GM18517 (cell line): ENCODE measurements around the gene TRAPPC5.
"Not testable (repeated sequence)": the region's sequence is repeated elsewhere in the genome, so short reads cannot be mapped to it uniquely, and the experiment has no call there.

Source experiments
- ATAC-seq: cut with Tn5 transposase; IDR thresholded peaks from one replicate; pipeline ENCODE4 v1.9.1; 2021; ENCODE audit warnings: mild to moderate bottlenecking, moderate library complexity; ENCODE audit not compliant: unreplicated experiment

Gene TRAPPC5

GRCh38 chr19:7680606-7681339 lies at the start of gene TRAPPC5:
TRAPPC5 (plus strand) TSS chr19:7680833; CDS start chr19:7682254, 1,421 bp downstream.
- no peak for ATAC-seq

DNA sequence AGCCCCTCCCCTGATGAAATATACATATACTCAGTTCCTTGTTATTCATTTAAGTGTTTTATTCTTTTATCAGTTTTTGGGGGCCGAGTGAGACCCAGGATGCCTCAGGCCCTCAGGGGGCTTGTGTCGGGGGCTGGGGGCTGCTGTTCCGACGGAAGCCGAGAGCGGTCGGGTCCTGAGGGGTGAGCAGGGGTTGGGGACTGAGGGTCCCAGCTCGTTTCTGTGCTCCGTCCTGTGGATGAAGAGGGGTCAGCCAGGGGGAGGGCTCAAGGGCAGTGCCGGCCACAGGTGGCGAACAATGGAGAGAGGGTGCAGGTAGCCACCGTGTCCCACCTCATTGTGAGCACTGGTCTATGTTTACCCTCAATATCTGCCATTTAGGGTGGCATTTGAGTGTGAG lies 49.1 kb upstream of the TRAPPC5 start:
- no peak for ATAC-seq

DNA sequence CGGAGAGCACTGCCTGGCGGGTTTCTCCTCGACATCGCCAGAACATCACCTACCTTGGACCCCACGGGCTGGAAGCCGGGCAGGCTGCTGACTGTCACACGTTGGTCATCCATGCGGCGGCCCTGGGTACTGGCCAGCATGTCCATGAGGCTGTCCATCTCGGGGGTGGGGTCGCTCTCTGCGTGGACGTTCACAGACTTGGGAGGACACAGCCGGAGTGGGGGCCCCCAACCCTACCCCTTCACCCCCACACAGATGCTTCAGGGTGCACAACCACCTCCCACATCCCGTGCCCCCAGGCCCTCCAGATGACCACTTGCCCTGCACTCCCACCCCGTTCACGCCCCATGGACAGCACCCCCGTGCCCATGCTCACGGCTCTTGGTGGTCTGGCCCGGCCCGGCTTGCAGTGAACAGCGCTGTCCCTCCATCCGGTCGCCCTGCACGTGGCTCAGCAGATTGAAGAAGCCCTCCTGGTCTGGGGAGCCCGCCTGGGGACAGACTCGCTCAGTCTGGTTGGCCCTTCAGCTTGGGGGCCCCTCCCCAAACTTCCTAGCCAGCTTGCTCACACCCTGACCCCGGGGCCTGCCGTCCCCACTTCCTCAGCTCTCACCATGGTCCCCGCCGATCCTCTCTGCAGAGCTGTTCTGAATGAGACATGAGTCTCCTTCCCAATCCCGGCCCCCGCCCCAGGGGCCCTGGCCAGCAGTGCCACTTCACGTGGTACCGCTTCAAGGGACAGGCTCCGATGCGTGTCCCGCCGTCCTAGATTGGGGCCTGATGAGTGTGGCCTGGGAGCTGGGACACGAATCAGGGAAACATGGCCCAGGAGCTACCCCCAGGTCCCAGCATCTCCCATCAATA lies 48.1 kb upstream of the TRAPPC5 start:
- ATAC-seq: no peak

DNA sequence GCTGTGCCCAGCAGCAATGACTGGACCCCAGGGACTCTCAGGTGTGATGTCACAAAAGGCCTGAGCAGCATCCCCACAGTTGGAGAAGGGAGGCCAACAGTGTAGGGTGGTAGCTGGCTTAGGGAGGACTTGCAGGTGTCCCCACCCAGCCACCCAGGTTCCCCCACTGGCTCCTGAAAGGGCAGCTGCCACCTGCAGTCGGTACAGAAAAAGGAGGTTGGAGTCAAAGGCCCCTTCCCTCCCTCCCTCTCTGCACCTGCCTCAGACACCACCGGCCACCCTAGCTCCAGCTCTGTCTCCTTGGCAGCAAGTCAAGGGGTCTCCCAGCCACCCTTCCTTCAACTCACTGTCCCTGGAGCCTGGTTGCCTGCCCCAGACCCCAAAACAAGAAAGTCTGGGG lies 46.9 kb upstream of the TRAPPC5 start, which contains the start of gene PCP2:
Gene PCP2, minus strand, starts transcription at position 22 of the 400 bp plus-strand sequence. CDS start 262 bp downstream, outside the sequence.
- no peak for ATAC-seq

- ATAC-seq: no peak
Measured at GRCh38 chr19:7635670-7636069, 45.0 kb upstream of the TRAPPC5 start.

- ATAC-seq: no peak
Measured at GRCh38 chr19:7636317-7636690, 44.3 kb upstream of the TRAPPC5 start.

DNA sequence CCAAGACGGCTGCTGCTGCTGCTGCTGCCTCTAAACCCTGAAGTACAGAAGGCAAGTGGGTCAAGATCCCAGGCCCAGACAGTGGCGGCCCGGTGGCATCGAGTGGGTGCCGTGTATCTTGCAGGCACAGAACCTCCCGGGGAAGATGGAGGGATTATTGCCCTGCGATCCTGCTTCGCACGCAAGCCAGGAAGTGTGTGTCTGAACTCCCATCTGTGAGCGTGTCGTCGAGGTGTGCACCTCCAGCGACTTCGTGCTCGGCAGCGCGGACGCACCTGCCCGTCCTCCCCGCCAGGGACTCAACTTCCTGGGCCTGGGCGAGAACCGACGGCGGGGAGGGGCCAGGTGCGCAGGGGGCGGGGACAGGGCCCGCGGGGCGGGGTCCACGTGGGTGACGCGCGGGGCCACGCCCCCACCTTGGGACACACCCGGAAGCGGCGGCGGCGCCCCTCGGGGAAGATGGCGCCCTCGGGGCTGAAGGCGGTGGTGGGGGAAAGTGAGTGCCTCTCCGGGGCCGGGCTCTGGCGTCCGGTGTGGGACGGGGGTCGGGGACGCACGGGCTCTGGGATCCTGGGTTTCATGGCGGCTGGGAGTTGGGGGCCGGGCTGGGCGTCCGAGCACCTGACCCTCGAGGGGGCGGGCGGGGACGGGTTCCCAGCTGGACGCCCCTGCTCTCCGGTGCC lies 43.8 kb upstream of the TRAPPC5 start, which contains the start of gene STXBP2:
Gene STXBP2, plus strand, starts transcription at position 420 of the 683 bp plus-strand sequence. Its CDS starts 40 bp downstream, at position 460.
- ATAC-seq: no peak

DNA sequence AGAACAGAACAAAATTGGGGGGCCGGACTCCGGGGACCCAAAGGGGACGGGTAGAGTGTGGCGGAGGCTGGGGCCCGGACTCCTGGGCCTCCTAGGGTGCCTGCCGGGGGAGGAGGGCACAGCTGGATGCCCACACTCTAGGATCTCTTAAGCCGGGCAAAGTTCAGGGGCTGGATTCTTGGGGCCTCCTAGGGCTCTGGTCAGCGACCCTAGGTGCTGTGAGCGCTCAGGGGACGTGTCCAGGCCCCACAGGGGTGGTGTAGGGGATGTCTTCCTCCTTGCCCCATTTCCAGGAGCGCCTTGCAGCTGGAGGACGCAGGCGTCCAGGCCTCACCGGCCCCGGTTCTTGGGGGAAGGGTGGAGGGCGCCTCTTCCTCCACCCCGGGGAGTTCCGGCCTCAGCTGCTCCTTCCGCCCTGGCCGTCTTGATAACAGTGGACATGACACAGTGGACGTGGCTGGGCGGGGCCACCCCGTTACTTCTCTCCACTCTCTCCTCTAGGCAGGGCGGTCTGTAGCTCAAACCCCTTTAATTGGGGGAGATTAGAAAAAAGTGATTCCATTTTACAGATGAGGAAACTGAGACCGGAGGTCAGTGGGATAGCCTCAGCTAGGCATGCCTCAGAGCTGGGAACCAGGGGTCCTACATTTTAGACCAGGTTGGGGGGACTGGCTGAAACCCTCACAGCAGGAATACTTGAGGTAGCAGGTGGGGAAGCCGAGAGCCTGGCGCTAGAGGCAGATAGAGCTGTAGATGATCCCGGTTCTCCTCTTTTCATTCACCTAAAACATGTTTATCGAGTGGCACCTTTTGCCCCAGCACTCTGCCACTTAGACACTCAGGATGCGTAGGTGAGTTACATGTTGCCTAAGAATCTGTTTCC lies 43.0 kb upstream of the TRAPPC5 start:
- ATAC-seq: no peak

GRCh38 chr19:7638802-7639465 lies 41.7 kb upstream of the TRAPPC5 start:
- no peak for ATAC-seq

DNA sequence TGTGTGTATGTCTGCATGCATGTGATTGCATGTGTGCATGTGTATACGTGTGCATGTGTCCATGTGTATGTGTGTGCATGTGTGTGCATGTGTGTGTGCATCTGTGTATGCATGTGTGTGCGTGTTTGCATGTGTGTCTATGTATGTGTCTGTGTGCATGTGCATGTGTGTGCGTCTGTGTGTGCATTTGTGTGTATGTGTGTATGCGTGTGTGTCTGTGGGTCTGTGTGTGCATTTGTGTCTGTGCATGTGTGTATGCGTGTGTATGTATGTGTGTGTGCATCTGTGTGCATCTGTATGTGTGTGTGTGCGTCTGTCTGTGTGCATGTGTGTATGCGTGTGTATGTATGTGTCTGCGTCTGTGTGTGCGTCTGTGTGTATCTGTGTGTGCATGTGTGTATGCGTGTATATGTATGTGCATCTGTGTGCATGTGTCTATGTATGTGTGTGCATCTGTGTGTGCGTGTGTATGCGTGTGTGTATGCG lies 40.7 kb upstream of the TRAPPC5 start:
- no peak for ATAC-seq

DNA sequence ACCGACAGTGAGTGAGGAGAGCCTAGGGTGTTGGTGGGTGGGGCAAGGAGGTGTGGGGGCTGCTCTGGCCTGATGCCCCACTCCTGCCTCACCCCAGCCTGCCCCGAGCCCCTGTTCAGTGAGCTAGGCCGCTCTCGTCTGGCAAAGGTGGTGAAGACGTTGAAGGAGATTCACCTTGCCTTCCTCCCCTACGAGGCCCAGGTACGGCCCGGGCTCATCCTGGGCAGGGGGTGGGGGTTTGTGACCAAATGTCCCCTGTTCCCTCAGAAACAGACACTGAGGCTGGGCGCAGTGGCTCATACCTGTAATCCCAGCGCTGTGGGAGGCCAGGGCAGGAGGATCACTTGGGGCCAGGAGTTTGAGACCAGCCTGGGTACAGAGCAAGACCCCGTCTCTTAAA lies 39.8 kb upstream of the TRAPPC5 start:
- ATAC-seq: no peak

- ATAC-seq: no peak
Measured at GRCh38 chr19:7641290-7642276, 39.0 kb upstream of the TRAPPC5 start.

GRCh38 chr19:7642295-7643030 lies 38.2 kb upstream of the TRAPPC5 start:
- no peak for ATAC-seq

DNA sequence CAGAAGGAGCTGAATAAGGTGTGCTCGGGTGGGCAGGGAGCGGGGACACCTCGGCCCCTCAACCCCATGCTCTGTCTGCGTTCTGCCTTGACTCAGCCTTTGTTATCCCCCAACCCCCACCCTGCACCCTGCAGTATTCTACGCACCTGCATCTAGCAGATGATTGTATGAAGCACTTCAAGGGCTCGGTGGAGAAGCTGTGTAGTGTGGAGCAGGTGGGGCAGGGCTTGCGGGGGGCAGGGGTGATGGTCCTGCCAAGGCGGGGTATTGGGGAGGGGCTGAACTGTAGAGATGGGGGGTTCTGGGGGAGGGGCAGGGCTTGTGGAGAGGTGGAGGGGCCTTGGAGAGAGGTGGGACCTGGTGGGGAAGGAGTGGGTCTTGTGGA lies 37.6 kb upstream of the TRAPPC5 start:
- ATAC-seq: no peak

GRCh38 chr19:7643629-7644549 lies 36.7 kb upstream of the TRAPPC5 start:
- not testable (repeated sequence) for ATAC-seq

DNA sequence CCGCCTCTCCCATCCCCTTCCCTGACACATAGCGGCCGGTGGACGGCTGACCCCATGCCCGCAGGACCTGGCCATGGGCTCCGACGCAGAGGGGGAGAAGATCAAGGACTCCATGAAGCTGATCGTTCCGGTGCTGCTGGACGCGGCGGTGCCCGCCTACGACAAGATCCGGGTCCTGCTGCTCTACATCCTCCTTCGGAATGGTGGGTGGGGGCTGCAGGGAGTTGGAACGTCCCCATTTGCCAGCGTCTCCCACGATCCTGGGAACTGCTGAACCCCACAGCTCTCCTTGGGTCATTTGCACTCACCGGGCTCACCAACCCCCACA lies 36.1 kb upstream of the TRAPPC5 start:
- ATAC-seq: no peak

DNA sequence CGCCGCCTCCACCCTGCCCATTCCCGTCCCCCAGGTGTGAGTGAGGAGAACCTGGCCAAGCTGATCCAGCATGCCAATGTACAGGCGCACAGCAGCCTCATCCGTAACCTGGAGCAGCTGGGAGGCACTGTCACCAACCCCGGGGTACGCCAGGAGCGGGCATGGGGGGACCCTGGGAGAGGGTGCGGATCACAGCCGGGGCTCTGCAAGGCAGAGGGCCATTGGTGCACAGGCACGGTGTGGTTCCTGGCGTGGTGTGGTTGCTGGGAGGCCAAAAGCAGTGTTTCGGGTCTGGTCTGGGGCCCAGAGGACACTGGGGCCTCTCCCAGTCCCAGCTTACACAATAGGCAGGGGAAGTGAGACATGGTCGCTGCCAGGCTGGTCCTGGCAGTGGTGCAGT lies 35.5 kb upstream of the TRAPPC5 start:
- no peak for ATAC-seq
